Lower lobe of right lung (tissue), 2 donors: Measurements from ENCODE around the gene PIK3R1. TPM values are rescaled to one million over a fixed set of nuclear protein-coding genes. Genes with fewer than 3 reads are reported as not detected.

Experiments used
- ATAC-seq, 2 donors: fragments of 200-7000 bp; cut with Tn5 transposase; one replicate each; pipeline ENCODE4 v1.9.1; 2020 to 2022; ENCODE audit warnings: mild to moderate bottlenecking in 2 of 2, moderate library complexity in 2 of 2
- DNase-seq: peaks from one replicate; pipeline ENCODE4 v3.0.0-alpha.2; 2020
- H3K27ac ChIP-seq: fragments of 200-600 bp; one replicate; pipeline ENCODE4 v1.8.0; 2022
- H3K27me3 ChIP-seq: fragments of 200-600 bp; one replicate; pipeline ENCODE4 v1.8.0; 2022; ENCODE audit warnings: low read depth
- H3K36me3 ChIP-seq: fragments of 200-600 bp; one replicate; pipeline ENCODE4 v1.8.0; 2022; ENCODE audit warnings: mild to moderate bottlenecking
- H3K4me1 ChIP-seq: fragments of 200-600 bp; one replicate; pipeline ENCODE4 v1.8.0; 2022
- H3K4me3 ChIP-seq: fragments of 200-600 bp; one replicate; pipeline ENCODE4 v1.8.0; 2022; ENCODE audit warnings: mild to moderate bottlenecking
- H3K9me3 ChIP-seq: fragments of 200-600 bp; one replicate; pipeline ENCODE4 v1.8.0; 2022
- intact Hi-C: fragments of 100-400 bp; cut with DNase I; formaldehyde crosslinking; loops from one replicate; pipeline ENCODE4 v1.11.0; 2022
- long read RNA-seq: library from polyadenylated mRNA; unstranded; transcript quantifications from one replicate; pipeline ENCODE4 v2.0.0, GENCODE V29; 2021
- total RNA-seq: library from RNA; stranded (reverse); fragmentation: NEBNext Ultra II Directional; extraction: Animal tissue kit (Norgen Biotek cat#: 25700); gene quantifications from one replicate; pipeline ENCODE4 v1.2.1, GENCODE V29; 2021
- TF ChIP-seq, protein P1 (sequence below): fragments of 200-600 bp; IDR thresholded peaks from one replicate; pipeline ENCODE4 v1.8.0; 2022; ENCODE audit warnings: antibody characterized with exemption, mild to moderate bottlenecking
- donor health status: DM: no; HTN: yes; CAD: no; lungs with severe emphysema.

Gene PIK3R1
- total RNA-seq, result 122 TPM
- long read RNA-seq, full-length matches to known transcripts, result 54 of 103 reads
- long read RNA-seq, partial matches to known transcripts, result 24 of 103 reads
- long read RNA-seq, other reads (novel, unspliced or antisense), result 25 of 103 reads

DNA sequence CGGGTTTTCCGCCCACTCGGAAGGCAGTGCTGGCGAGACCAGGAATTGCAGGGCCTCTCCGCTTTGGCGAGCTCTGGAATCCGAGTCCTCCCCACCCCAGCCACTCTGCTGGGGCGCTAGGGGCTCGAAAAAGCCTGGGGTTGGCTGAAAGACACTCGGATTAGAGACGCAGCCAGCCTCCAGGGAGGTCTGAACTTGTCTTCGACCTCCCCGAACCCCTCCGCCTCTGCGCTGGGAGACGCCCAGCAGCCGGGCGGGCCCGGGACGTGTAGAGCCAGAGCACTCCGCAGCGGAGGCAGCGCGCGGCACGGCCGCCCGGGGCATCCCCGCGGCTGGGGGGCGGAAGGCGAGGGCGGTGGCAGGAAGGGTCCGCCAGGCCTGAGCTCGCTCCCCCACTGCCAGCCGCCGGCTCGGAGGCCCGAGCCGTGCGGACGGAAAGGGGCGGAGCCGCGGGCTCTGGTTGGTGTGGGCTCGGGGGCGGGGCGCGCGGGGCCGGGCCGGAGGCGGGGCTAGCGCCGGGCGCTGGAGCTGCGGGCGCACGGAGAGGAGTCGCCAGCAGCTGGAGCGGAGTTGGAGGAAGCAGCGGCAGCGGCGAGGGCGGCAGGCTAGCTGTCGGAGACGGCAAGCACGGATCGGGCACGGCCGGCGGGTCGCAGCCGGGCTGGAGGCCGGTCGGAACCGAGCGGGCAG, at the start of gene PIK3R1:
Gene PIK3R1, plus strand, starts transcription at position 549 of the 690 bp plus-strand sequence. CDS start 10,920 bp downstream, outside the sequence.
- Histone ChIP-seq H3K27me3 (no peaks in the 10 kb centered on the region), H3K9me3 (peaks cover under 1% of the 10 kb centered on the region), H3K27ac (peak within 1 kb of the TSS; percentile 99), H3K36me3 (no peaks in the 10 kb centered on the region), H3K4me3 (peak within 1 kb of the TSS; percentile 95), H3K4me1 (peaks cover 34% of the 10 kb centered on the region)
- ATAC-seq (peak; percentile 97 to 98), DNase-seq (peak; percentile 97)
- TF ChIP-seq, protein P1, sequence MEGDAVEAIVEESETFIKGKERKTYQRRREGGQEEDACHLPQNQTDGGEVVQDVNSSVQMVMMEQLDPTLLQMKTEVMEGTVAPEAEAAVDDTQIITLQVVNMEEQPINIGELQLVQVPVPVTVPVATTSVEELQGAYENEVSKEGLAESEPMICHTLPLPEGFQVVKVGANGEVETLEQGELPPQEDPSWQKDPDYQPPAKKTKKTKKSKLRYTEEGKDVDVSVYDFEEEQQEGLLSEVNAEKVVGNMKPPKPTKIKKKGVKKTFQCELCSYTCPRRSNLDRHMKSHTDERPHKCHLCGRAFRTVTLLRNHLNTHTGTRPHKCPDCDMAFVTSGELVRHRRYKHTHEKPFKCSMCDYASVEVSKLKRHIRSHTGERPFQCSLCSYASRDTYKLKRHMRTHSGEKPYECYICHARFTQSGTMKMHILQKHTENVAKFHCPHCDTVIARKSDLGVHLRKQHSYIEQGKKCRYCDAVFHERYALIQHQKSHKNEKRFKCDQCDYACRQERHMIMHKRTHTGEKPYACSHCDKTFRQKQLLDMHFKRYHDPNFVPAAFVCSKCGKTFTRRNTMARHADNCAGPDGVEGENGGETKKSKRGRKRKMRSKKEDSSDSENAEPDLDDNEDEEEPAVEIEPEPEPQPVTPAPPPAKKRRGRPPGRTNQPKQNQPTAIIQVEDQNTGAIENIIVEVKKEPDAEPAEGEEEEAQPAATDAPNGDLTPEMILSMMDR, result peak; percentile 52
- intact Hi-C loops, result no loop called here

DNA sequence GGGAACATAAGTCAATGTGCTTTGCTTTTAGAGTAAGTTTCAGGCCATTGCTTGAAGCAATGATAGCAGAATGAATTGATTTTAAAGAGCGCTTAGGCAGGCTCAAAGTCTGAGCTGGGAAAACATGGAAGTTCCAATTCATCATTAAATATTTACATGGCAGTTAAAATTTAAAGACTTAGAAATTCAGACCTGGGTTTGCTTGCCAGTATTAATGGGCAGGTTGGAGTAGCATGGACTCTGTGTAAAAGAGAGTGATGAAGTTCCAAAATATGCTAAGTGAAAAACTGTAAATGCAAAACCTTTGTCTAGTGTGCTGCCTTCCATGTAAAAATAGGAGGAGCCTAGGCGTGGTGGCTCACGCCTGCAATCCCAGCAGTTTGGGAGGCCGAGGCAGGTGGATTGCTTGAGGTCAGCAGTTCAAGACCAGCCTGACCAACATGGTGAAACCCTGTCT, 48.3 kb upstream of the PIK3R1 start:
- DNase-seq (no peak), ATAC-seq (no peak)
- TF ChIP-seq, protein P1, result no peak
- no peaks in the 10 kb centered on the region for H3K9me3 ChIP-seq
- H3K27me3 ChIP-seq, result no peaks in the 10 kb centered on the region
- intact Hi-C loops, result no loop called here
- no peak overlapping the region for H3K27ac ChIP-seq
- H3K4me3 ChIP-seq, result no peak overlapping the region
- peaks cover 3% of the 10 kb centered on the region for H3K4me1 ChIP-seq
- no peaks in the 10 kb centered on the region for H3K36me3 ChIP-seq

DNA sequence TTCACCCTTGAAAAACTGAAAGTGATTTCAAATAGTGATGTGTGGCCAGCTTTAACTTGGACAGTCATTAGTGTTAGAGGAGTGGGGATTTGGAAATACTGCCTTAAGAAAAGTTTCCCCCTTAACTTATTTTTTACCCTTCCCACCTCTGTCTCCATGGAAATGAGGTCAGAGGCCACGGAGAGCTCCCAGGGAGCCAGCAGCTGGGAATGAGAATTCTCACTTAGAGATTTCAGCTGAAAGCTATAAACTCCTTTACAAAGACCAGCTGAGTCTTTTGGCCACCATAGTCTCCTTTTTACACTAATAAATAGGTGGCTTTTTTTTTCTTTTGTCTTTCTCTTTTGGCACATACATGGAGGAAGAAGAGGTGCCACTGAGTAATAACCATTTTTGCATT, 45.7 kb upstream of the PIK3R1 start:
- H3K9me3 ChIP-seq, result no peaks in the 10 kb centered on the region
- ATAC-seq, result peak; percentile 17 to 57
- TF ChIP-seq, protein P1, result no peak

DNA sequence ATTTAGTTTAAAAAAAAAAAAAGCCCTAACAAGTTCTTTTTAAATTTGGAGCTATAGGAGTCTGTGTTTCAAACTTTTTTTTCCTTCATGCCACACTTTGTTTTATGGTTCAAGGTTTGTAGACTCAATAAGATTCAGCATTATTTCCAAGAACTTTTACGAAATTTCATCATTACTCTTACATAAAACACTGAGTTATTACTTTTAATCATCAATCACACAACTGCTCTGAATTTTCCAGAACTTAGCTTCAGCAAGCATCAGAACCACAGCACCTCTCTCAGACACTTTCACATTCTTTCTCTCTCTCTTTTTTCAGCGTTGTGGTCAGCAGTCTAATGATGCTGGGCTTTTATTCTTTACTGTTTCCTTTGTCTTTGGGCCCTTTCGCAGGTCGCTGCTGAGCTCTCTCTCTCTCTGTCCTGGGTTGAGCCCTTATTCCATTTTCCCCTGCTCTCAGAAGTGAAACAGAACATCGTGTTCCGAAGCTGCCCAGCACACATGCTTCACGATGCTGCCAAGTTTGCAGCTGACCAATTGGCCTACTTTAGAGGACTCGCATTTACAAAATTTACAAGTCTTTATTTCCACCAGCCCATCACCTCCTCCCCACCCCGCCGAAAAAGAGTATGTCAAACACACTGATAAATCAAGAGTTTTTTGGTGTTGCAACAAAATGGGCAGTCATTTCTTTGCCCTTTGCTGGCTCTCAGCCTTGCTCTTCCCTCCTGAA, 44.6 kb upstream of the PIK3R1 start:
- Histone ChIP-seq H3K4me1 (peaks cover 3% of the 10 kb centered on the region), H3K4me3 (no peak overlapping the region), H3K36me3 (no peaks in the 10 kb centered on the region), H3K27me3 (no peaks in the 10 kb centered on the region), H3K9me3 (no peaks in the 10 kb centered on the region), H3K27ac (peak overlapping the region; percentile 44)
- TF ChIP-seq, protein P1, result no peak
- ATAC-seq (peak; percentile 77 to 78), DNase-seq (peak; percentile 47)
- intact Hi-C loops, result no loop called here

More for the DNA sequence above, 45.7 kb upstream of the PIK3R1 start:
- Histone ChIP-seq H3K27ac (no peak overlapping the region), H3K4me1 (peaks cover 3% of the 10 kb centered on the region), H3K27me3 (no peaks in the 10 kb centered on the region), H3K4me3 (no peak overlapping the region), H3K36me3 (no peaks in the 10 kb centered on the region)
- intact Hi-C loops, result no loop called here
- no peak for DNase-seq

DNA sequence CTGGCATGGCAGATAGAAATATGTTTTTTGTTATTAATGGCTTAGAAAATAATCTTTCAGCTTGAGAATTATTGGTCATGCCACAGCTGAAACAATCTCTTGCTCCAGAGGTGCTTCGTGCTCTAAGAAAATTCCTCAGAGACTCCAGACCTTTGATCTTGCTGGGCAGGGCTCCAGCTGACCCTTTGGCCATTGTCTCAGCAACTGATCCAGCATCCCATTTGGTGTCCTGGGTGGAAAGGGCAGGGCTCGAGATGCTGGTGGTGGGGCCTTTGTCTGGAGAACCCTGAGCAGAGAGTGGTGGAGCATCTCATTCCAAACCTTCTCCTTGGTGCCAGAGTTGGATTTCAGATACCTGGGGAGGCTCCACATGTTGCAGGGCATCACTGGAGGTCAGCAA, 43.2 kb upstream of the PIK3R1 start:
- TF ChIP-seq, protein P1, result no peak

More for the DNA sequence above, 43.2 kb upstream of the PIK3R1 start:
- Histone ChIP-seq H3K4me1 (peaks cover 3% of the 10 kb centered on the region), H3K9me3 (no peaks in the 10 kb centered on the region), H3K36me3 (no peaks in the 10 kb centered on the region), H3K4me3 (no peak overlapping the region), H3K27ac (no peak overlapping the region), H3K27me3 (no peaks in the 10 kb centered on the region)
- intact Hi-C loops, result no loop called here
- no peak for DNase-seq
- no peak for ATAC-seq
